ENCODE results near the gene DYNLL2. TPM values are rescaled to one million over a fixed set of nuclear protein-coding genes. Genes with fewer than 3 reads are reported as not detected.
A peak's percentile ranks its signal among the peaks of the same experiment; 100 is the strongest.

DYNLL2 gene
- polyA plus RNA-seq, 3 donors: 0.30 to 9.9 (median 0.42) TPM

GRCh38 chr17:58082341-58082869 lies 814 bp upstream of the DYNLL2 start:
- WGBS (ENCODE audit: insufficient coverage): 93% methylated on average over 2 of the region's 10 CpGs

More at GRCh38 chr17:58082341-58082869, 814 bp upstream of the DYNLL2 start:
- peaks cover 28% of the 10 kb centered on the region for H3K4me1 Mint-ChIP-seq
- peak overlapping the region; percentile 80 for H3K4me2 ChIP-seq (replicated peaks; ENCODE audit: extremely low read depth, low read length, poor library complexity, severe bottlenecking)
- H3K36me3 Mint-ChIP-seq: peaks cover 12 to 13% of the 10 kb centered on the region in 2 donors
- peaks cover 40% of the 10 kb centered on the region for H4K20me1 ChIP-seq (ENCODE audit: insufficient read depth, low read length)
- peak overlapping the region in 2 of 3 experiments; percentile 27 to 71 for H3K4me3 ChIP-seq (replicated peaks in 1 of 3; ENCODE audit: low read depth in 2 of 3, low read length in 3 of 3)
- peaks cover 13 to 26% of the 10 kb centered on the region in 2 donors for H3K36me3 ChIP-seq (replicated peaks in 1 of 2; ENCODE audit: control insufficient read depth in 1 of 2, insufficient read depth in 2 of 2, low read length in 2 of 2)
- H3K4me3 Mint-ChIP-seq: peak overlapping the region in 1 of 2 donors; percentile 49
- no peaks in the 10 kb centered on the region for H3K9me3 ChIP-seq (replicated peaks in 1 of 2; ENCODE audit: control insufficient read depth in 1 of 2, insufficient read depth in 1 of 2, low read length in 2 of 2)
- H3K9ac ChIP-seq (ENCODE audit: insufficient read depth, low read length, poor library complexity, severe bottlenecking): no peak overlapping the region
- H3K27ac ChIP-seq (ENCODE audit: low read depth in 1 of 2, low read length in 2 of 2): peak overlapping the region; percentile 32 to 53
- DNase-seq: peak in 1 of 3 donors; percentile 14
- H3K27me3 ChIP-seq (ENCODE audit: control insufficient read depth in 2 of 2, insufficient read depth in 2 of 2, low read length in 2 of 2): peaks cover 5 to 6% of the 10 kb centered on the region in 2 donors
- H2AFZ ChIP-seq (ENCODE audit: insufficient read depth, low read depth, low read length, poor library complexity, severe bottlenecking): peak overlapping the region; percentile 96
- H3K27ac Mint-ChIP-seq: peak overlapping the region in 5 of 7 donors; percentile 9 to 76 (median 73)
- intact Hi-C loops (cut with micrococcal nuclease): loop anchor here (5.0 to 10.0 kb wide), 3 partner anchors 75 to 995 kb away; partner anchors contain the start of genes MRPS23 (in 2 of the 2), SRSF1 (in 2 of the 2) and AKAP1 (in 1 of the 2)
- peaks cover 40% of the 10 kb centered on the region for H3K79me2 ChIP-seq (ENCODE audit: insufficient read depth, low read length)
- H3K4me1 ChIP-seq (ENCODE audit: control insufficient read depth in 1 of 2, insufficient read depth in 2 of 2, low read length in 2 of 2): peaks cover 18 to 23% of the 10 kb centered on the region in 2 donors
- H3K9me3 Mint-ChIP-seq: no peaks in the 10 kb centered on the region
- H3K27me3 Mint-ChIP-seq (ENCODE audit: low read depth in 3 of 3): peaks cover 2 to 22% (median 11%) of the 10 kb centered on the region in 3 donors
- no peak for TF ChIP-seq CTCF (IDR thresholded peaks at IDR 0.05)

All from CD14-positive monocyte (primary cell).